HEK293 (cell line): ENCODE results near the gene CENPB.

Experiments
- BCL6B ChIP-seq: fragments of 450-650 bp; formaldehyde crosslinking; IDR thresholded peaks from 2 replicates; pipeline ENCODE4 v1.5.1; 2017; ENCODE audit warnings: missing biosample characterization, missing genetic modification characterization
- EGR2 ChIP-seq: fragments of 450-650 bp; formaldehyde crosslinking; IDR thresholded peaks from 2 replicates; pipeline ENCODE4 v1.5.1; 2016; ENCODE audit warnings: low read depth, missing biosample characterization, missing genetic modification characterization
- HOXD13 ChIP-seq: sonication (generic); formaldehyde crosslinking; IDR thresholded peaks from 2 replicates; pipeline ENCODE4 v1.8.0; 2022; ENCODE audit warnings: missing genetic modification reagents, borderline replicate concordance
- MYNN ChIP-seq: fragments of 450-650 bp; formaldehyde crosslinking; IDR thresholded peaks from 2 replicates; pipeline ENCODE4 v1.5.1; 2016; ENCODE audit warnings: missing biosample characterization, missing genetic modification characterization, borderline replicate concordance
- PBX3 ChIP-seq: sonication (generic); formaldehyde crosslinking; IDR thresholded peaks from 2 replicates; pipeline ENCODE4 v1.8.1; 2022; ENCODE audit warnings: mild to moderate bottlenecking, moderate library complexity, missing genetic modification reagents
- PRDM4 ChIP-seq: fragments of 450-650 bp; formaldehyde crosslinking; IDR thresholded peaks from 2 replicates; pipeline ENCODE4 v1.5.1; 2017; ENCODE audit warnings: missing biosample characterization, missing genetic modification characterization
- REPIN1 ChIP-seq: fragments of 450-650 bp; formaldehyde crosslinking; IDR thresholded peaks from 2 replicates; pipeline ENCODE4 v1.5.1; 2017; ENCODE audit warnings: missing biosample characterization, missing genetic modification characterization, low read depth
- SALL2 ChIP-seq: fragments of 450-650 bp; formaldehyde crosslinking; IDR thresholded peaks from 2 replicates; pipeline ENCODE4 v1.5.0; 2017; ENCODE audit warnings: missing biosample characterization, mild to moderate bottlenecking, missing genetic modification characterization, borderline replicate concordance
- SETDB1 ChIP-seq: IDR thresholded peaks from one replicate; pipeline ENCODE4 v1.6.1; 2017; ENCODE audit warnings: mild to moderate bottlenecking, low read length, moderate library complexity, mixed read lengths; ENCODE audit not compliant: insufficient read length
- SP3 ChIP-seq: fragments of 450-650 bp; formaldehyde crosslinking; IDR thresholded peaks from 2 replicates; pipeline ENCODE4 v1.5.1; 2016; ENCODE audit warnings: missing biosample characterization, missing genetic modification characterization
- TRIM28 ChIP-seq: IDR thresholded peaks from 2 replicates; pipeline ENCODE4 v1.6.1; 2011; ENCODE audit warnings: low read length, control low read depth, borderline replicate concordance
- YY1 ChIP-seq: fragments of 450-650 bp; formaldehyde crosslinking; IDR thresholded peaks from 2 replicates; pipeline ENCODE4 v1.5.1; 2018; ENCODE audit warnings: missing biosample characterization, missing genetic modification characterization
- ZBTB44 ChIP-seq: fragments of 450-650 bp; IDR thresholded peaks from 2 replicates; pipeline ENCODE4 v1.5.1; 2018; ENCODE audit warnings: missing biosample characterization, mild to moderate bottlenecking, missing genetic modification characterization
- ZNF10 ChIP-seq: fragments of 450-650 bp; formaldehyde crosslinking; IDR thresholded peaks from 2 replicates; pipeline ENCODE4 v1.5.1; 2017; ENCODE audit warnings: missing biosample characterization, missing genetic modification characterization
- ZNF114 ChIP-seq: fragments of 450-650 bp; formaldehyde crosslinking; IDR thresholded peaks from 2 replicates; pipeline ENCODE4 v1.5.0; 2017; ENCODE audit warnings: missing biosample characterization, missing genetic modification characterization
- ZNF155 ChIP-seq: fragments of 450-650 bp; formaldehyde crosslinking; IDR thresholded peaks from 2 replicates; pipeline ENCODE4 v1.5.1; 2016; ENCODE audit warnings: missing biosample characterization, missing genetic modification characterization
- ZNF174 ChIP-seq: fragments of 450-650 bp; formaldehyde crosslinking; IDR thresholded peaks from 2 replicates; pipeline ENCODE4 v1.5.0; 2017; ENCODE audit warnings: missing biosample characterization, mild to moderate bottlenecking, missing genetic modification characterization
- ZNF362 ChIP-seq: fragments of 450-650 bp; formaldehyde crosslinking; IDR thresholded peaks from 2 replicates; pipeline ENCODE4 v1.5.1; 2016; ENCODE audit warnings: missing biosample characterization, missing genetic modification characterization
- ZNF391 ChIP-seq: fragments of 450-650 bp; formaldehyde crosslinking; IDR thresholded peaks from 2 replicates; pipeline ENCODE4 v1.5.1; 2016; ENCODE audit warnings: low read depth, missing biosample characterization, missing genetic modification characterization, borderline replicate concordance
- ZNF426 ChIP-seq: fragments of 450-650 bp; formaldehyde crosslinking; IDR thresholded peaks from 2 replicates; pipeline ENCODE4 v1.5.1; 2017; ENCODE audit warnings: missing biosample characterization, missing genetic modification characterization, mild to moderate bottlenecking, inconsistent platforms, moderate library complexity
- ZNF473 ChIP-seq: fragments of 450-650 bp; formaldehyde crosslinking; IDR thresholded peaks from 2 replicates; pipeline ENCODE4 v1.5.1; 2017; ENCODE audit warnings: missing biosample characterization, missing genetic modification characterization
- ZNF514 ChIP-seq: fragments of 450-650 bp; formaldehyde crosslinking; IDR thresholded peaks from 2 replicates; pipeline ENCODE4 v1.5.1; 2016; ENCODE audit warnings: missing biosample characterization, missing genetic modification characterization
- ZNF624 ChIP-seq: fragments of 450-650 bp; formaldehyde crosslinking; IDR thresholded peaks from 2 replicates; pipeline ENCODE4 v1.5.1; 2017; ENCODE audit warnings: missing biosample characterization, missing genetic modification characterization
- ZNF664 ChIP-seq: fragments of 450-650 bp; formaldehyde crosslinking; IDR thresholded peaks from 2 replicates; pipeline ENCODE4 v1.5.1; 2016; ENCODE audit warnings: missing biosample characterization, missing genetic modification characterization
- ZNF692 ChIP-seq: fragments of 450-650 bp; formaldehyde crosslinking; IDR thresholded peaks from 2 replicates; pipeline ENCODE4 v1.5.1; 2016; ENCODE audit warnings: missing biosample characterization, missing genetic modification characterization
- ZNF747 ChIP-seq: fragments of 450-650 bp; formaldehyde crosslinking; IDR thresholded peaks from 2 replicates; pipeline ENCODE4 v1.5.1; 2016; ENCODE audit warnings: missing biosample characterization, missing genetic modification characterization
- ZNF76 ChIP-seq: fragments of 450-650 bp; formaldehyde crosslinking; IDR thresholded peaks from 2 replicates; pipeline ENCODE4; 2016; ENCODE audit warnings: low read depth, missing biosample characterization, missing genetic modification characterization, borderline replicate concordance
- ZNF768 ChIP-seq: fragments of 450-650 bp; formaldehyde crosslinking; IDR thresholded peaks from 2 replicates; pipeline ENCODE4 v1.5.1; 2018; ENCODE audit warnings: missing biosample characterization, mild to moderate bottlenecking, missing genetic modification characterization
- ZNF776 ChIP-seq: fragments of 450-650 bp; formaldehyde crosslinking; IDR thresholded peaks from 2 replicates; pipeline ENCODE4 v1.5.0; 2017; ENCODE audit warnings: missing biosample characterization, missing genetic modification characterization, borderline replicate concordance
- ZXDB ChIP-seq: fragments of 450-650 bp; formaldehyde crosslinking; IDR thresholded peaks from 2 replicates; pipeline ENCODE4 v1.5.1; 2016; ENCODE audit warnings: missing biosample characterization, missing genetic modification characterization

The CENPB gene

GRCh38 chr20:3820048-3820900 is 33.7 kb upstream of the CENPB start, which contains the start of gene AP5S1 (continued):
- TF ChIP-seq ZBTB44: no peak; the same call in 1 of the 2 replicates
- peak; percentile 48; the same call in 1 of the 2 replicates for TF ChIP-seq ZNF664
- no peak for TF ChIP-seq ZNF747 (tag by site-specific recombination)
- no peak for TF ChIP-seq ZNF514 (tag by site-specific recombination)
- 0 out of 2 replicates have a peak, but pooled peaks have one; percentile 11 for TF ChIP-seq ZNF362 (tag by site-specific recombination)
- TF ChIP-seq ZXDB (tag by site-specific recombination): peak; percentile 96
- TF ChIP-seq ZNF174 (tag by site-specific recombination): no peak
- no peak for TF ChIP-seq ZNF473
- TF ChIP-seq MYNN (tag by site-specific recombination): no peak
- no peak for TF ChIP-seq BCL6B (tag by site-specific recombination)
- TF ChIP-seq SP3 (tag by site-specific recombination): peak; percentile 88
- peak; percentile 88; the same call in 1 of the 2 replicates for TF ChIP-seq REPIN1 (tag by site-specific recombination)
- TF ChIP-seq TRIM28: peak; percentile 86; the same call in 1 of the 2 replicates
- TF ChIP-seq PBX3: peak; percentile 71; the same call in 1 of the 2 replicates
- peak; percentile 97 for TF ChIP-seq ZNF76
- TF ChIP-seq EGR2: peak; percentile 41; the same call in 1 of the 2 replicates
- TF ChIP-seq ZNF692 (tag by site-specific recombination): peak; percentile 78; the same call in 1 of the 2 replicates
- TF ChIP-seq ZNF768: no peak
- TF ChIP-seq PRDM4 (tag by site-specific recombination): no peak
- TF ChIP-seq SETDB1: no peak
- TF ChIP-seq YY1 (tag by site-specific recombination): peak; percentile 97
- no peak for TF ChIP-seq ZNF114 (tag by site-specific recombination)
- peak; percentile 35; the same call in 1 of the 2 replicates for TF ChIP-seq ZNF10
- no peak for TF ChIP-seq ZNF624 (tag by site-specific recombination)
- TF ChIP-seq HOXD13: no peak
- TF ChIP-seq ZNF155: no peak
- no peak for TF ChIP-seq ZNF426 (tag by site-specific recombination)
- TF ChIP-seq SALL2 (tag by site-specific recombination): no peak
- TF ChIP-seq ZNF391: peak; percentile 44; the same call in 1 of the 2 replicates
- no peak for TF ChIP-seq ZNF776
